HepG2 (cell line): ENCODE measurements around the gene IPO8. TPM values are rescaled to one million over a fixed set of nuclear protein-coding genes. Genes with fewer than 3 reads are reported as not detected.
A peak's percentile ranks its signal among the peaks of the same experiment; 100 is the strongest.

Source experiments
- ATAC-seq: fragments of 200-7000 bp; cut with Tn5 transposase; 3 replicates; pipeline ENCODE4 v1.9.1; 2020; ENCODE audit warnings: mild to moderate bottlenecking, moderate library complexity
- BruUV-seq: library from RNA; stranded (reverse); fragments of 400-500 nt; replicated peaks from 2 replicates; lab custom pipeline; 2021; lab: Mats Ljungman, UMichigan
- CTCF ChIA-PET: fragments of 300-600 bp; formaldehyde crosslinking; extraction: SDS; loops from one replicate; lab custom pipeline; 2021; ENCODE audit warnings: low total read pairs, inconsistent platforms, low intra/inter-chr PET ratio; lab: Yijun Ruan, JAX
- POLR2A ChIA-PET: fragments of 350-600 bp; sonication (Branson Sonifier 250); formaldehyde crosslinking; loops from one replicate; lab custom pipeline; 2020; ENCODE audit warnings: antibody characterized with exemption, inconsistent platforms; lab: Yijun Ruan, JAX
- DNase-seq: peaks from one replicate; pipeline ENCODE4 v3.0.0-alpha.2; 2015; ENCODE audit warnings: low spot score
- FAIRE-seq: peaks from 3 replicates; lab custom pipeline; 2011; peaks lifted over from hg19 to GRCh38; lab: Jason Lieb, UNC
- H2AFZ ChIP-seq: one replicate; pipeline ENCODE4 v1.6.1; 2011; ENCODE audit warnings: low read length, inconsistent platforms
- H3K27ac ChIP-seq: fragments of 300-600 bp; 3 replicates; pipeline ENCODE4 v1.8.0; 2011; ENCODE audit warnings: mixed run types, mild to moderate bottlenecking, mixed read lengths, low read length, inconsistent platforms; ENCODE audit not compliant: insufficient read depth; ENCODE audit errors: extremely low read length
- H3K27me3 ChIP-seq, 2 experiments: fragments of 200-600 bp in 1 of 2; 2 replicates in 1 of 2; 3 replicates in 1 of 2; pipeline versions ENCODE4 v1.6.0 to v1.8.0; 2011; ENCODE audit warnings: low read length in 2 of 2, mild to moderate bottlenecking in 2 of 2, moderate library complexity in 2 of 2, inconsistent platforms in 1 of 2; ENCODE audit not compliant: insufficient read depth in 2 of 2, control insufficient read depth in 1 of 2
- H3K36me3 ChIP-seq, 2 experiments: fragments of 200-600 bp in 1 of 2; replicated peaks in 1 of 2; 2 replicates in 1 of 2; 3 replicates in 1 of 2; pipeline versions ENCODE4 v1.5.1 to v1.8.0; 2011; ENCODE audit warnings: low read length in 2 of 2, inconsistent platforms in 1 of 2; ENCODE audit not compliant: insufficient read depth in 2 of 2, control insufficient read depth in 1 of 2
- H3K4me1 ChIP-seq: 2 replicates; pipeline ENCODE4 v1.5.1; 2012; ENCODE audit warnings: low read length, inconsistent platforms; ENCODE audit not compliant: insufficient read depth
- H3K4me2 ChIP-seq: 2 replicates; pipeline ENCODE4 v1.6.0; 2011; ENCODE audit warnings: low read depth, low read length, inconsistent platforms
- H3K4me3 ChIP-seq, 3 experiments: fragments of 200-600 bp in 1 of 3; sonication (generic), shearing (Covaris generic) in 1 of 3; replicated peaks in 1 of 3; 2 replicates each; pipeline ENCODE4 v1.5.1; 2011 to 2016; ENCODE audit warnings: low read length in 3 of 3, inconsistent platforms in 2 of 3, low read depth in 2 of 3, mild to moderate bottlenecking in 2 of 3, control low read depth in 1 of 3, mixed read lengths in 1 of 3; ENCODE audit not compliant: insufficient read depth in 1 of 3
- H3K79me2 ChIP-seq: one replicate; pipeline ENCODE4 v1.6.1; 2011; ENCODE audit warnings: low read length, inconsistent platforms; ENCODE audit not compliant: insufficient read depth
- H3K9ac ChIP-seq: 2 replicates; pipeline ENCODE4 v1.6.0; 2011; ENCODE audit warnings: mild to moderate bottlenecking, low read depth, low read length, inconsistent platforms; ENCODE audit not compliant: insufficient read depth
- H3K9me3 ChIP-seq: 2 replicates; pipeline ENCODE4 v1.5.1; 2012; ENCODE audit warnings: mild to moderate bottlenecking, low read length
- H4K20me1 ChIP-seq: 2 replicates; pipeline ENCODE4 v1.6.0; 2011; ENCODE audit warnings: inconsistent platforms, mild to moderate bottlenecking, low read length, moderate library complexity; ENCODE audit not compliant: insufficient read depth
- DNMT1 ChIP-seq: sonication (generic); formaldehyde crosslinking; IDR thresholded peaks from 2 replicates; pipeline ENCODE4 v1.5.1; 2020; ENCODE audit warnings: mild to moderate bottlenecking, missing genetic modification reagents
- HMGXB4 ChIP-seq, 2 experiments: sonication (generic) in 1 of 2; formaldehyde crosslinking in 1 of 2; IDR thresholded peaks; 2 replicates each; pipeline versions ENCODE4 v1.4.0 to v1.6.1; 2018 to 2020; ENCODE audit warnings: missing genetic modification reagents in 2 of 2, borderline replicate concordance in 1 of 2, low read depth in 1 of 2, mild to moderate bottlenecking in 1 of 2, missing biosample characterization in 1 of 2
- MBNL3 ChIP-seq: fragments of 250-450 bp; sonication (Bioruptor Pico); conservative IDR thresholded peaks from 2 replicates; pipeline ENCODE4 v1.8.0; 2022; ENCODE audit warnings: mild to moderate bottlenecking, inconsistent platforms
- MED1 ChIP-seq: sonication (generic); formaldehyde crosslinking; IDR thresholded peaks from 2 replicates; pipeline ENCODE4 v1.4.0; 2020; ENCODE audit warnings: missing genetic modification reagents
- POGZ ChIP-seq: sonication (generic); formaldehyde crosslinking; IDR thresholded peaks from 2 replicates; pipeline ENCODE4 v1.4.0; 2020; ENCODE audit warnings: mild to moderate bottlenecking, missing genetic modification reagents
- TBL1XR1 ChIP-seq: fragments of 150-350 bp; IDR thresholded peaks from 2 replicates; pipeline ENCODE4 v1.6.1; 2014; ENCODE audit warnings: borderline replicate concordance, low read length; ENCODE audit not compliant: partially characterized antibody
- THAP11 ChIP-seq: IDR thresholded peaks from 2 replicates; pipeline ENCODE4 v1.6.1; 2016; ENCODE audit warnings: missing biosample characterization, missing genetic modification reagents
- ZFP82 ChIP-seq: sonication (generic); formaldehyde crosslinking; IDR thresholded peaks from 2 replicates; pipeline ENCODE4 v1.5.1; 2020; ENCODE audit warnings: mild to moderate bottlenecking, missing genetic modification reagents, borderline replicate concordance
- WGBS: methylation state at CpG from one replicate; pipeline ENCODE4 v1.1.6; 2017; ENCODE audit warnings: low lambda C conversion rate; 5-methylcytosine and 5-hydroxymethylcytosine counted together
- in situ Hi-C: cut with HindIII; loops from 2 replicates; pipeline ENCODE4 v1.10.0; 2017; ENCODE audit warnings: low pct_unique_long_range_greater_than_20kb; ENCODE audit not compliant: extremely low pct_ligation_motif_present
- intact Hi-C: fragments of 100-400 bp; cut with micrococcal nuclease; formaldehyde crosslinking; loops from one replicate; pipeline ENCODE4 v1.10.0; 2022; ENCODE audit not compliant: unreplicated experiment
- polyA plus RNA-seq, 8 experiments: library from polyadenylated mRNA; depleted of rRNA in 3 of 8; stranded (reverse) in 7 of 8; unstranded in 1 of 8; fragments of >200 nt; fragmentation: Illumina TruSeq in 4 of 8; extraction: Trizol in 4 of 8; gene quantifications; 2 replicates each; pipeline versions ENCODE4 v1.2.1 to v1.2.3, GENCODE V29; 2011 to 2016; ENCODE audit warnings: low read depth in 4 of 8, missing spikeins in 1 of 8, mixed read lengths in 1 of 8; ENCODE audit not compliant: insufficient read depth in 1 of 8
- total RNA-seq, 5 experiments: library from RNA; depleted of rRNA; stranded (reverse); fragments of >200 nt; fragmentation: Illumina TruSeq; extraction: Trizol; gene quantifications; 2 replicates each; pipeline ENCODE4 v1.2.3, GENCODE V29; 2016; ENCODE audit warnings: low read depth in 1 of 5
- TF ChIP-seq, protein P1 (sequence below): sonication (generic); formaldehyde crosslinking; IDR thresholded peaks from 2 replicates; pipeline ENCODE4 v1.4.0; 2020; ENCODE audit warnings: missing genetic modification reagents
- TF ChIP-seq, protein P2 (sequence below): IDR thresholded peaks from 2 replicates; pipeline ENCODE4 v1.6.1; 2016; ENCODE audit warnings: low read depth
- TF ChIP-seq, protein P3 (sequence below): sonication (generic); formaldehyde crosslinking; conservative IDR thresholded peaks from 2 replicates; pipeline ENCODE4 v1.8.0; 2022; ENCODE audit warnings: missing genetic modification reagents

IPO8 gene
- total and polyA plus RNA-seq, 2 of the 13 experiments (the other 11 are each of a cell fraction or from before 2014, with no cell fraction given) = 6.3 to 21.8 TPM

DNA sequence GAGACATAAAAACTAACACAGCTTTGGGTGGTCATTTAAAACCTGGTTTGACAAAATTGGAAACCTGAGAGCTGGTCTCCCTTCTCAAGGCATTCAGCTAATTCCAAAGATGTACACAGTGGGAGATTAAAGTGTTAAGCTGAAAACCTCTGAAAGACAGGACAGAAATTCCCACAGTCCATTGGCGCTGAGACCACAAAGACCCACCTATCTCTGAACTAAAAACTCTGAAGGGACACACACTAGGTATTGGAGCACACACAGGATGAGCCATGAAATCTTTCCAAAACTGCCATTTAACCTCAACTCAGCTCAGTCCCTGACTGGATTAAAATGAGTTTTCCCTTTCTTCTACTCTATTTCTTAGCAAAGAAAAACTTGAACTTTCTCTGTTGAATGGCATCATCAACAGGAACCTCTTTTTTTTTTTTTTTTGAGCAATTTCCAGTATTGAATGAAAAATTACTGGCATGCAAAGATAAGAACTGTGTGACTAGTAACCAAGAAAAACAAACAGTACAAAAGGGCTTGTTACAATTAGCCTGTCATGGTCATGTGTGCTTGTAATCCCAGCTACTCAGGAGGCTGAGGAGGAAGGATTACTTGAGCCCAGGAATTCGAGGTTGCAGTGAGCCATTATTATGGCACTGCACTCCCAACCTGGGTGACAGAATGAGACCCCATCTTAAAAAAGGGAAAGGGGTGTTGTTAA is 82.4 kb downstream of the IPO8 start:
- Histone ChIP-seq H3K36me3 (no peaks in the 10 kb centered on the region), H3K4me1 (peaks cover 26% of the 10 kb centered on the region), H3K9ac (peak overlapping the region; percentile 6; the same call in 1 of the 2 replicates), H4K20me1 (no peaks in the 10 kb centered on the region), H3K4me3 (no peak overlapping the region), H3K79me2 (no peaks in the 10 kb centered on the region), H2AFZ (no peak overlapping the region), H3K9me3 (no peaks in the 10 kb centered on the region), H3K4me2 (peak overlapping the region; percentile 35; the same call in 1 of the 2 replicates), H3K27ac (peak overlapping the region; percentile 10), H3K27me3 (no peaks in the 10 kb centered on the region)
- 25% methylated on average over 2 of the region's 2 CpGs for WGBS
- peak; percentile 71 for DNase-seq
- BruUV-seq = no TSS peak
- ATAC-seq = peak; percentile 95
- ChIA-PET CTCF (no interaction called here), POLR2A (interaction anchor here (1.2 to 1.5 kb wide), 2 partner anchors 9 kb away, joined by 5 to 7 read pairs; no protein-coding TSS in a partner anchor)
- FAIRE-seq = peak; percentile 72
- intact Hi-C loops (loop anchor here (2.0 kb wide), 1 partner anchor 14 kb away; no protein-coding TSS in a partner anchor), in situ Hi-C loops (no loop called here)
- TF ChIP-seq TBL1XR1 = no peak
- no peak for TF ChIP-seq HMGXB4 (CRISPR knock-in tag; IDR thresholded peaks at IDR 0.05; ENCODE audit: borderline replicate concordance in 1 of 2, low read depth in 1 of 2)
- TF ChIP-seq ZFP82 (CRISPR knock-in tag) = no peak
- TF ChIP-seq, protein P1, sequence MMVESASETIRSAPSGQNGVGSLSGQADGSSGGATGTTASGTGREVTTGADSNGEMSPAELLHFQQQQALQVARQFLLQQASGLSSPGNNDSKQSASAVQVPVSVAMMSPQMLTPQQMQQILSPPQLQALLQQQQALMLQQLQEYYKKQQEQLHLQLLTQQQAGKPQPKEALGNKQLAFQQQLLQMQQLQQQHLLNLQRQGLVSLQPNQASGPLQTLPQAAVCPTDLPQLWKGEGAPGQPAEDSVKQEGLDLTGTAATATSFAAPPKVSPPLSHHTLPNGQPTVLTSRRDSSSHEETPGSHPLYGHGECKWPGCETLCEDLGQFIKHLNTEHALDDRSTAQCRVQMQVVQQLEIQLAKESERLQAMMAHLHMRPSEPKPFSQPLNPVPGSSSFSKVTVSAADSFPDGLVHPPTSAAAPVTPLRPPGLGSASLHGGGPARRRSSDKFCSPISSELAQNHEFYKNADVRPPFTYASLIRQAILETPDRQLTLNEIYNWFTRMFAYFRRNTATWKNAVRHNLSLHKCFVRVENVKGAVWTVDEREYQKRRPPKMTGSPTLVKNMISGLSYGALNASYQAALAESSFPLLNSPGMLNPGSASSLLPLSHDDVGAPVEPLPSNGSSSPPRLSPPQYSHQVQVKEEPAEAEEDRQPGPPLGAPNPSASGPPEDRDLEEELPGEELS (CRISPR knock-in tag) = peak; percentile 29; the same call in 1 of the 2 replicates
- TF ChIP-seq MED1 (CRISPR knock-in tag) = 0 out of 2 replicates have a peak, but pooled peaks have one; percentile 20
- TF ChIP-seq, protein P2, sequence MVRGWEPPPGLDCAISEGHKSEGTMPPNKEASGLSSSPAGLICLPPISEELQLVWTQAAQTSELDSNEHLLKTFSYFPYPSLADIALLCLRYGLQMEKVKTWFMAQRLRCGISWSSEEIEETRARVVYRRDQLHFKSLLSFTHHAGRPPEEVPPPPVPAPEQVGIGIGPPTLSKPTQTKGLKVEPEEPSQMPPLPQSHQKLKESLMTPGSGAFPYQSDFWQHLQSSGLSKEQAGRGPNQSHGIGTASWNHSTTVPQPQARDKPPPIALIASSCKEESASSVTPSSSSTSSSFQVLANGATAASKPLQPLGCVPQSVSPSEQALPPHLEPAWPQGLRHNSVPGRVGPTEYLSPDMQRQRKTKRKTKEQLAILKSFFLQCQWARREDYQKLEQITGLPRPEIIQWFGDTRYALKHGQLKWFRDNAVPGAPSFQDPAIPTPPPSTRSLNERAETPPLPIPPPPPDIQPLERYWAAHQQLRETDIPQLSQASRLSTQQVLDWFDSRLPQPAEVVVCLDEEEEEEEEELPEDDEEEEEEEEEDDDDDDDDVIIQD (CRISPR knock-in tag) = peak; percentile 62; the same call in 1 of the 2 replicates
- TF ChIP-seq THAP11 (CRISPR knock-in tag) = no peak
- TF ChIP-seq MBNL3 (CRISPR knock-in tag) = no peak
- no peak for TF ChIP-seq DNMT1 (CRISPR knock-in tag)
- peak; percentile 55; the same call in 1 of the 2 replicates for TF ChIP-seq POGZ (CRISPR knock-in tag)
- TF ChIP-seq, protein P3, sequence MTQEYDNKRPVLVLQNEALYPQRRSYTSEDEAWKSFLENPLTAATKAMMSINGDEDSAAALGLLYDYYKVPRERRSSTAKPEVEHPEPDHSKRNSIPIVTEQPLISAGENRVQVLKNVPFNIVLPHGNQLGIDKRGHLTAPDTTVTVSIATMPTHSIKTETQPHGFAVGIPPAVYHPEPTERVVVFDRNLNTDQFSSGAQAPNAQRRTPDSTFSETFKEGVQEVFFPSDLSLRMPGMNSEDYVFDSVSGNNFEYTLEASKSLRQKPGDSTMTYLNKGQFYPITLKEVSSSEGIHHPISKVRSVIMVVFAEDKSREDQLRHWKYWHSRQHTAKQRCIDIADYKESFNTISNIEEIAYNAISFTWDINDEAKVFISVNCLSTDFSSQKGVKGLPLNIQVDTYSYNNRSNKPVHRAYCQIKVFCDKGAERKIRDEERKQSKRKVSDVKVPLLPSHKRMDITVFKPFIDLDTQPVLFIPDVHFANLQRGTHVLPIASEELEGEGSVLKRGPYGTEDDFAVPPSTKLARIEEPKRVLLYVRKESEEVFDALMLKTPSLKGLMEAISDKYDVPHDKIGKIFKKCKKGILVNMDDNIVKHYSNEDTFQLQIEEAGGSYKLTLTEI (CRISPR knock-in tag) = no peak
